IMR-90 (cell line): Measurements from ENCODE around the gene PHEX. TPM values are rescaled to one million over a fixed set of nuclear protein-coding genes. Genes with fewer than 3 reads are reported as not detected.

Experiments
- ATAC-seq: fragments of 200-7000 bp; cut with Tn5 transposase; 2 replicates; pipeline ENCODE4 v1.9.1; 2020; ENCODE audit warnings: low read depth, mild to moderate bottlenecking, moderate library complexity
- BruUV-seq: library from RNA; stranded (reverse); fragments of 400-500 nt; replicated peaks from 2 replicates; lab custom pipeline; 2021; lab: Mats Ljungman, UMichigan
- CTCF ChIA-PET: fragments of 300-600 bp; formaldehyde crosslinking; extraction: SDS; loops from one replicate; lab custom pipeline; 2021; ENCODE audit warnings: antibody characterized with exemption; lab: Yijun Ruan, JAX
- POLR2A ChIA-PET: fragments of 300-600 bp; sonication (Branson Sonifier 250); formaldehyde crosslinking; loops from one replicate; lab custom pipeline; 2022; ENCODE audit warnings: antibody characterized with exemption; ENCODE audit not compliant: unreplicated experiment; lab: Charles Lee
- DNase-seq: peaks from one replicate; pipeline ENCODE4 v3.0.0; 2013
- H2AFZ ChIP-seq: replicated peaks from 2 replicates; pipeline ENCODE3; 2013; ENCODE audit warnings: low read length, mild to moderate bottlenecking; ENCODE audit not compliant: poor library complexity
- H2AK5ac ChIP-seq: 2 replicates; pipeline ENCODE4 v1.6.1; 2013; ENCODE audit warnings: low read depth, low read length, inconsistent platforms
- H2AK9ac ChIP-seq: replicated peaks from 2 replicates; pipeline ENCODE3; 2013; ENCODE audit warnings: mild to moderate bottlenecking, low read depth, low read length, moderate library complexity; ENCODE audit not compliant: poor library complexity
- H2BK120ac ChIP-seq: 2 replicates; pipeline ENCODE4 v1.6.1; 2013; ENCODE audit warnings: low read depth, low read length, inconsistent platforms
- H2BK15ac ChIP-seq: 3 replicates; pipeline ENCODE4 v1.6.1; 2013; ENCODE audit warnings: low read depth, low read length, inconsistent platforms
- H2BK20ac ChIP-seq: 2 replicates; pipeline ENCODE4 v1.6.1; 2013; ENCODE audit warnings: low read depth, mild to moderate bottlenecking, inconsistent platforms, low read length, moderate library complexity
- H2BK5ac ChIP-seq: 2 replicates; pipeline ENCODE4 v1.6.1; 2013; ENCODE audit warnings: mild to moderate bottlenecking, low read depth, low read length, inconsistent platforms; ENCODE audit not compliant: poor library complexity, severe bottlenecking
- H3K14ac ChIP-seq: replicated peaks from 2 replicates; pipeline ENCODE4 v1.6.1; 2013; ENCODE audit warnings: low read depth, low read length, inconsistent platforms
- H3K18ac ChIP-seq: 2 replicates; pipeline ENCODE4 v1.6.1; 2013; ENCODE audit warnings: low read depth, low read length, control low read depth
- H3K23ac ChIP-seq: 2 replicates; pipeline ENCODE4 v1.6.1; 2013; ENCODE audit warnings: low read depth, low read length, inconsistent platforms
- H3K27ac ChIP-seq: 2 replicates; pipeline ENCODE4 v1.5.1; 2013; ENCODE audit warnings: mild to moderate bottlenecking, control low read depth, low read length; ENCODE audit not compliant: insufficient read depth
- H3K27me3 ChIP-seq: 2 replicates; pipeline ENCODE4 v1.6.1; 2013; ENCODE audit warnings: low read length; ENCODE audit not compliant: control insufficient read depth, insufficient read depth
- H3K36me3 ChIP-seq: 2 replicates; pipeline ENCODE4 v1.6.1; 2013; ENCODE audit warnings: low read length, mixed read lengths; ENCODE audit not compliant: control insufficient read depth, insufficient read depth
- H3K4ac ChIP-seq: 2 replicates; pipeline ENCODE4 v1.6.1; 2013; ENCODE audit warnings: low read depth, low read length, inconsistent platforms
- H3K4me1 ChIP-seq: 2 replicates; pipeline ENCODE4 v1.6.1; 2013; ENCODE audit warnings: low read length, mixed read lengths; ENCODE audit not compliant: control insufficient read depth, insufficient read depth
- H3K4me2 ChIP-seq: 2 replicates; pipeline ENCODE4 v1.6.1; 2013; ENCODE audit warnings: low read depth, mild to moderate bottlenecking, control low read depth, low read length, moderate library complexity
- H3K4me3 ChIP-seq: 2 replicates; pipeline ENCODE4 v1.5.1; 2013; ENCODE audit warnings: low read depth, mild to moderate bottlenecking, control low read depth, low read length, moderate library complexity; ENCODE audit not compliant: insufficient read depth
- H3K56ac ChIP-seq: 2 replicates; pipeline ENCODE4 v1.6.1; 2013; ENCODE audit warnings: low read length, inconsistent platforms; ENCODE audit not compliant: insufficient read depth; ENCODE audit errors: extremely low read depth
- H3K79me1 ChIP-seq, 2 experiments: 2 replicates each; pipeline ENCODE4 v1.6.1; 2013; ENCODE audit warnings: low read length in 2 of 2, inconsistent platforms in 1 of 2, low read depth in 1 of 2
- H3K9ac ChIP-seq: 2 replicates; pipeline ENCODE4 v1.6.1; 2013; ENCODE audit warnings: low read depth, low read length, control low read depth
- H3K9me1 ChIP-seq: 2 replicates; pipeline ENCODE4 v1.6.1; 2013; ENCODE audit warnings: low read length, inconsistent platforms; ENCODE audit not compliant: insufficient read depth
- H3K9me3 ChIP-seq: 2 replicates; pipeline ENCODE4 v1.6.1; 2013; ENCODE audit warnings: low read length; ENCODE audit not compliant: control insufficient read depth, insufficient read depth
- H4K20me1 ChIP-seq: 2 replicates; pipeline ENCODE4 v1.6.1; 2013; ENCODE audit warnings: low read length, inconsistent platforms; ENCODE audit not compliant: insufficient read depth
- H4K5ac ChIP-seq: 2 replicates; pipeline ENCODE4 v1.6.1; 2013; ENCODE audit warnings: mild to moderate bottlenecking, low read depth, low read length, control low read depth
- H4K8ac ChIP-seq, 2 experiments: 2 replicates each; pipeline ENCODE4 v1.6.1; 2013; ENCODE audit warnings: low read depth in 2 of 2, low read length in 2 of 2, control low read depth in 1 of 2, inconsistent platforms in 1 of 2
- H4K91ac ChIP-seq: 2 replicates; pipeline ENCODE4 v1.6.1; 2013; ENCODE audit warnings: low read depth, low read length, inconsistent platforms; ENCODE audit not compliant: insufficient read depth
- BHLHE40 ChIP-seq: fragments of 150-350 bp; IDR thresholded peaks from 2 replicates; pipeline ENCODE4 v1.6.1; 2016; ENCODE audit warnings: mild to moderate bottlenecking, low read depth, low read length
- CEBPB ChIP-seq: IDR thresholded peaks from 2 replicates; pipeline ENCODE4 v1.6.1; 2012; ENCODE audit warnings: low read depth, low read length, improper control_type of control experiment
- CHD1 ChIP-seq: IDR thresholded peaks from 2 replicates; pipeline ENCODE4 v1.6.1; 2012; ENCODE audit warnings: low read depth, low read length, improper control_type of control experiment
- FOS ChIP-seq: fragments of 150-350 bp; IDR thresholded peaks from 2 replicates; pipeline ENCODE4 v1.6.1; 2016; ENCODE audit warnings: low read depth, low read length
- MAFK ChIP-seq: IDR thresholded peaks from 2 replicates; pipeline ENCODE4 v1.6.1; 2012; ENCODE audit warnings: low read depth, low read length, improper control_type of control experiment
- MAZ ChIP-seq: IDR thresholded peaks from 2 replicates; pipeline ENCODE4 v1.6.1; 2012; ENCODE audit warnings: low read depth, mild to moderate bottlenecking, low read length, improper control_type of control experiment, moderate library complexity, borderline replicate concordance
- MXI1 ChIP-seq: IDR thresholded peaks from 2 replicates; pipeline ENCODE4 v1.6.1; 2012; ENCODE audit warnings: low read depth, mild to moderate bottlenecking, low read length, moderate library complexity, borderline replicate concordance
- NFE2L2 ChIP-seq: fragments of 150-350 bp; IDR thresholded peaks from 2 replicates; pipeline ENCODE4 v1.6.1; 2016; ENCODE audit warnings: low read depth, mild to moderate bottlenecking, low read length
- POLR2A ChIP-seq: IDR thresholded peaks from 2 replicates; pipeline ENCODE4 v1.6.1; 2012; ENCODE audit warnings: mild to moderate bottlenecking, low read depth, low read length
- RAD21 ChIP-seq: IDR thresholded peaks from 2 replicates; pipeline ENCODE4 v1.6.1; 2012; ENCODE audit warnings: low read length, improper control_type of control experiment
- RCOR1 ChIP-seq: IDR thresholded peaks from 2 replicates; pipeline ENCODE4 v1.6.1; 2012; ENCODE audit warnings: mild to moderate bottlenecking, low read length, improper control_type of control experiment; ENCODE audit not compliant: insufficient replicate concordance
- RFX5 ChIP-seq: IDR thresholded peaks from 2 replicates; pipeline ENCODE4 v1.8.0; 2012; ENCODE audit warnings: low read depth, mild to moderate bottlenecking, low read length, moderate library complexity
- SMC3 ChIP-seq: fragments of 150-350 bp; IDR thresholded peaks from 2 replicates; pipeline ENCODE4 v1.6.1; 2016; ENCODE audit warnings: low read depth, mild to moderate bottlenecking, antibody characterized with exemption, low read length, moderate library complexity
- WGBS, 2 experiments: methylation state at CpG; one replicate each; pipeline versions ENCODE4 v1.1.5 to v1.1.7; 2013; ENCODE audit warnings: missing lambda C conversion rate in 2 of 2; ENCODE audit not compliant: insufficient read length in 1 of 2; ENCODE audit errors: extremely low coverage in 2 of 2; 5-methylcytosine and 5-hydroxymethylcytosine counted together
- dilution Hi-C: fragments of 300-500 bp; cut with HindIII; formaldehyde crosslinking; loops from one replicate; pipeline ENCODE4 v1.14.3; 2018; ENCODE audit warnings: low sequenced_read_pairs; ENCODE audit not compliant: unreplicated experiment
- in situ Hi-C: fragments of 300-500 bp; cut with MboI; formaldehyde crosslinking; loops from 3 replicates; pipeline ENCODE4 v1.14.3; 2019; ENCODE audit warnings: low sequenced_read_pairs, inconsistent platforms, mixed read lengths
- intact Hi-C: fragments of 100-400 bp; cut with micrococcal nuclease; formaldehyde crosslinking; loops from 2 replicates; pipeline ENCODE4 v1.10.0; 2022
- polyA plus RNA-seq, 3 experiments: library from polyadenylated mRNA; depleted of rRNA; stranded (reverse); fragments of >200 nt; gene quantifications; 2 replicates each; pipeline ENCODE4 v1.2.3, GENCODE V29; 2012; ENCODE audit warnings: low replicate concordance in 1 of 3
- total RNA-seq: library from RNA; depleted of rRNA; stranded (reverse); fragments of >200 nt; gene quantifications from 2 replicates; pipeline ENCODE4 v1.2.3, GENCODE V29; 2012
- TF ChIP-seq, protein P1 (sequence below): conservative IDR thresholded peaks from 2 replicates; pipeline ENCODE4 v1.5.1; 2012; ENCODE audit warnings: mild to moderate bottlenecking, low read depth, low read length, improper control_type of control experiment
- TF ChIP-seq, protein P2 (sequence below): fragments of 150-350 bp; IDR thresholded peaks from 2 replicates; pipeline ENCODE4 v1.6.1; 2016; ENCODE audit warnings: low read depth, mild to moderate bottlenecking, low read length, moderate library complexity, borderline replicate concordance
- TF ChIP-seq, protein P3 (sequence below): fragments of 150-350 bp; IDR thresholded peaks from 2 replicates; pipeline ENCODE4 v1.6.1; 2017; ENCODE audit warnings: mild to moderate bottlenecking, antibody characterized with exemption, low read length, low read depth

PHEX gene
- total and polyA plus RNA-seq, 2 of the 4 experiments (the other 2 are of a cell fraction): 0.10 to 0.18 TPM

DNA sequence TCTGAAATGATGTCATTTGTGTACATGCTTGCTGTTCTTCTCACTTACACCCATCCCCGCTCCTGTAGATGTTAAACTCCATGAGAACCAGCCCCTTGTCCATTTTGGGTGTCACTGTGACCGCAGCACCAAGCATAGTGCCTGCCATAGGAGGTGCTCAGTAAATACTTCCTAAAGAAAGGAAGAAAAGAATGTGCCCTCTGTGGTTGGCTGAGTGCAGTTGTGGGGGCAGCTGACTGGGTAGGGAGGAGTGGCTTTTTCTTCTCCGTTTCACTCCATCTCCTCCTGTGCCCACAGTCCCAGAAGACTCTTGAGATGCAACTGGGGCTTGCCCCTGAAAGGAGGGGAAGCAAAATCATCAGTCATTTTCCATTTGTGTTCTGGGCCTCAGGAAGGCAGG, 25.5 kb downstream of the PHEX start:
- TF ChIP-seq MAZ: no peak
- TF ChIP-seq RFX5: no peak
- no peak for TF ChIP-seq BHLHE40
- TF ChIP-seq, protein P1, sequence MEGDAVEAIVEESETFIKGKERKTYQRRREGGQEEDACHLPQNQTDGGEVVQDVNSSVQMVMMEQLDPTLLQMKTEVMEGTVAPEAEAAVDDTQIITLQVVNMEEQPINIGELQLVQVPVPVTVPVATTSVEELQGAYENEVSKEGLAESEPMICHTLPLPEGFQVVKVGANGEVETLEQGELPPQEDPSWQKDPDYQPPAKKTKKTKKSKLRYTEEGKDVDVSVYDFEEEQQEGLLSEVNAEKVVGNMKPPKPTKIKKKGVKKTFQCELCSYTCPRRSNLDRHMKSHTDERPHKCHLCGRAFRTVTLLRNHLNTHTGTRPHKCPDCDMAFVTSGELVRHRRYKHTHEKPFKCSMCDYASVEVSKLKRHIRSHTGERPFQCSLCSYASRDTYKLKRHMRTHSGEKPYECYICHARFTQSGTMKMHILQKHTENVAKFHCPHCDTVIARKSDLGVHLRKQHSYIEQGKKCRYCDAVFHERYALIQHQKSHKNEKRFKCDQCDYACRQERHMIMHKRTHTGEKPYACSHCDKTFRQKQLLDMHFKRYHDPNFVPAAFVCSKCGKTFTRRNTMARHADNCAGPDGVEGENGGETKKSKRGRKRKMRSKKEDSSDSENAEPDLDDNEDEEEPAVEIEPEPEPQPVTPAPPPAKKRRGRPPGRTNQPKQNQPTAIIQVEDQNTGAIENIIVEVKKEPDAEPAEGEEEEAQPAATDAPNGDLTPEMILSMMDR: no peak
- no peak for TF ChIP-seq MXI1
- no peak for TF ChIP-seq MAFK
- TF ChIP-seq CEBPB: no peak
- TF ChIP-seq RAD21: no peak
- TF ChIP-seq FOS: no peak
- no peak for TF ChIP-seq POLR2A
- no peak for TF ChIP-seq NFE2L2
- TF ChIP-seq, protein P2, sequence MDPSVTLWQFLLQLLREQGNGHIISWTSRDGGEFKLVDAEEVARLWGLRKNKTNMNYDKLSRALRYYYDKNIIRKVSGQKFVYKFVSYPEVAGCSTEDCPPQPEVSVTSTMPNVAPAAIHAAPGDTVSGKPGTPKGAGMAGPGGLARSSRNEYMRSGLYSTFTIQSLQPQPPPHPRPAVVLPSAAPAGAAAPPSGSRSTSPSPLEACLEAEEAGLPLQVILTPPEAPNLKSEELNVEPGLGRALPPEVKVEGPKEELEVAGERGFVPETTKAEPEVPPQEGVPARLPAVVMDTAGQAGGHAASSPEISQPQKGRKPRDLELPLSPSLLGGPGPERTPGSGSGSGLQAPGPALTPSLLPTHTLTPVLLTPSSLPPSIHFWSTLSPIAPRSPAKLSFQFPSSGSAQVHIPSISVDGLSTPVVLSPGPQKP: no peak
- TF ChIP-seq SMC3: no peak
- TF ChIP-seq, protein P3, sequence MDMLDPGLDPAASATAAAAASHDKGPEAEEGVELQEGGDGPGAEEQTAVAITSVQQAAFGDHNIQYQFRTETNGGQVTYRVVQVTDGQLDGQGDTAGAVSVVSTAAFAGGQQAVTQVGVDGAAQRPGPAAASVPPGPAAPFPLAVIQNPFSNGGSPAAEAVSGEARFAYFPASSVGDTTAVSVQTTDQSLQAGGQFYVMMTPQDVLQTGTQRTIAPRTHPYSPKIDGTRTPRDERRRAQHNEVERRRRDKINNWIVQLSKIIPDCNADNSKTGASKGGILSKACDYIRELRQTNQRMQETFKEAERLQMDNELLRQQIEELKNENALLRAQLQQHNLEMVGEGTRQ: no peak
- TF ChIP-seq CHD1: no peak
- no peak for TF ChIP-seq RCOR1
- dilution Hi-C loops (no loop called here), in situ Hi-C loops (no loop called here), intact Hi-C loops (no loop called here)
- Histone ChIP-seq H2BK15ac (no peak overlapping the region), H3K9me3 (no peaks in the 10 kb centered on the region), H4K20me1 (no peaks in the 10 kb centered on the region), H2AFZ (no peak overlapping the region), H3K4me3 (no peak overlapping the region), H3K14ac (no peak overlapping the region), H3K4ac (no peak overlapping the region), H4K91ac (no peak overlapping the region), H3K23ac (no peak overlapping the region), H3K36me3 (no peaks in the 10 kb centered on the region), H4K8ac (no peak overlapping the region), H2AK5ac (no peak overlapping the region), H3K9me1 (no peaks in the 10 kb centered on the region), H2BK20ac (no peak overlapping the region), H3K18ac (no peak overlapping the region), H3K79me1 (no peaks in the 10 kb centered on the region), H3K4me2 (no peak overlapping the region), H3K9ac (no peak overlapping the region), H3K4me1 (peaks cover 4% of the 10 kb centered on the region), H3K27me3 (no peaks in the 10 kb centered on the region), H2AK9ac (no peak overlapping the region), H2BK5ac (no peak overlapping the region), H2BK120ac (no peak overlapping the region), H3K27ac (no peak overlapping the region), H3K56ac (no peak overlapping the region), H4K5ac (no peak overlapping the region)
- DNase-seq: no peak
- BruUV-seq: no TSS peak
- ChIA-PET CTCF (no interaction called here), POLR2A (no interaction called here)
- no CpG with 5 or more reads among the region's 3 CpGs for WGBS, 2 experiments
- ATAC-seq: no peak
